IMR-90 (cell line): ENCODE measurements around the gene IL18R1. TPM values are rescaled to one million over a fixed set of nuclear protein-coding genes. Genes with fewer than 3 reads are reported as not detected.

ENCODE experiments used
- ATAC-seq: fragments of 200-7000 bp; cut with Tn5 transposase; 2 replicates; pipeline ENCODE4 v1.9.1; 2020; ENCODE audit warnings: low read depth, mild to moderate bottlenecking, moderate library complexity
- BruUV-seq: library from RNA; stranded (reverse); fragments of 400-500 nt; replicated peaks from 2 replicates; lab custom pipeline; 2021; lab: Mats Ljungman, UMichigan
- CTCF ChIA-PET: fragments of 300-600 bp; formaldehyde crosslinking; extraction: SDS; loops from one replicate; lab custom pipeline; 2021; ENCODE audit warnings: antibody characterized with exemption; lab: Yijun Ruan, JAX
- POLR2A ChIA-PET: fragments of 300-600 bp; sonication (Branson Sonifier 250); formaldehyde crosslinking; loops from one replicate; lab custom pipeline; 2022; ENCODE audit warnings: antibody characterized with exemption; ENCODE audit not compliant: unreplicated experiment; lab: Charles Lee
- DNase-seq: peaks from one replicate; pipeline ENCODE4 v3.0.0; 2013
- H2AFZ ChIP-seq: replicated peaks from 2 replicates; pipeline ENCODE3; 2013; ENCODE audit warnings: low read length, mild to moderate bottlenecking; ENCODE audit not compliant: poor library complexity
- H2AK5ac ChIP-seq: 2 replicates; pipeline ENCODE4 v1.6.1; 2013; ENCODE audit warnings: low read depth, low read length, inconsistent platforms
- H2AK9ac ChIP-seq: replicated peaks from 2 replicates; pipeline ENCODE3; 2013; ENCODE audit warnings: mild to moderate bottlenecking, low read depth, low read length, moderate library complexity; ENCODE audit not compliant: poor library complexity
- H2BK120ac ChIP-seq: 2 replicates; pipeline ENCODE4 v1.6.1; 2013; ENCODE audit warnings: low read depth, low read length, inconsistent platforms
- H2BK15ac ChIP-seq: 3 replicates; pipeline ENCODE4 v1.6.1; 2013; ENCODE audit warnings: low read depth, low read length, inconsistent platforms
- H2BK20ac ChIP-seq: 2 replicates; pipeline ENCODE4 v1.6.1; 2013; ENCODE audit warnings: low read depth, mild to moderate bottlenecking, inconsistent platforms, low read length, moderate library complexity
- H2BK5ac ChIP-seq: 2 replicates; pipeline ENCODE4 v1.6.1; 2013; ENCODE audit warnings: mild to moderate bottlenecking, low read depth, low read length, inconsistent platforms; ENCODE audit not compliant: poor library complexity, severe bottlenecking
- H3K14ac ChIP-seq: replicated peaks from 2 replicates; pipeline ENCODE4 v1.6.1; 2013; ENCODE audit warnings: low read depth, low read length, inconsistent platforms
- H3K18ac ChIP-seq: 2 replicates; pipeline ENCODE4 v1.6.1; 2013; ENCODE audit warnings: low read depth, low read length, control low read depth
- H3K23ac ChIP-seq: 2 replicates; pipeline ENCODE4 v1.6.1; 2013; ENCODE audit warnings: low read depth, low read length, inconsistent platforms
- H3K27ac ChIP-seq: 2 replicates; pipeline ENCODE4 v1.5.1; 2013; ENCODE audit warnings: mild to moderate bottlenecking, control low read depth, low read length; ENCODE audit not compliant: insufficient read depth
- H3K27me3 ChIP-seq: 2 replicates; pipeline ENCODE4 v1.6.1; 2013; ENCODE audit warnings: low read length; ENCODE audit not compliant: control insufficient read depth, insufficient read depth
- H3K36me3 ChIP-seq: 2 replicates; pipeline ENCODE4 v1.6.1; 2013; ENCODE audit warnings: low read length, mixed read lengths; ENCODE audit not compliant: control insufficient read depth, insufficient read depth
- H3K4ac ChIP-seq: 2 replicates; pipeline ENCODE4 v1.6.1; 2013; ENCODE audit warnings: low read depth, low read length, inconsistent platforms
- H3K4me1 ChIP-seq: 2 replicates; pipeline ENCODE4 v1.6.1; 2013; ENCODE audit warnings: low read length, mixed read lengths; ENCODE audit not compliant: control insufficient read depth, insufficient read depth
- H3K4me2 ChIP-seq: 2 replicates; pipeline ENCODE4 v1.6.1; 2013; ENCODE audit warnings: low read depth, mild to moderate bottlenecking, control low read depth, low read length, moderate library complexity
- H3K4me3 ChIP-seq: 2 replicates; pipeline ENCODE4 v1.5.1; 2013; ENCODE audit warnings: low read depth, mild to moderate bottlenecking, control low read depth, low read length, moderate library complexity; ENCODE audit not compliant: insufficient read depth
- H3K56ac ChIP-seq: 2 replicates; pipeline ENCODE4 v1.6.1; 2013; ENCODE audit warnings: low read length, inconsistent platforms; ENCODE audit not compliant: insufficient read depth; ENCODE audit errors: extremely low read depth
- H3K79me1 ChIP-seq, 2 experiments: 2 replicates each; pipeline ENCODE4 v1.6.1; 2013; ENCODE audit warnings: low read length in 2 of 2, inconsistent platforms in 1 of 2, low read depth in 1 of 2
- H3K9ac ChIP-seq: 2 replicates; pipeline ENCODE4 v1.6.1; 2013; ENCODE audit warnings: low read depth, low read length, control low read depth
- H3K9me1 ChIP-seq: 2 replicates; pipeline ENCODE4 v1.6.1; 2013; ENCODE audit warnings: low read length, inconsistent platforms; ENCODE audit not compliant: insufficient read depth
- H3K9me3 ChIP-seq: 2 replicates; pipeline ENCODE4 v1.6.1; 2013; ENCODE audit warnings: low read length; ENCODE audit not compliant: control insufficient read depth, insufficient read depth
- H4K20me1 ChIP-seq: 2 replicates; pipeline ENCODE4 v1.6.1; 2013; ENCODE audit warnings: low read length, inconsistent platforms; ENCODE audit not compliant: insufficient read depth
- H4K5ac ChIP-seq: 2 replicates; pipeline ENCODE4 v1.6.1; 2013; ENCODE audit warnings: mild to moderate bottlenecking, low read depth, low read length, control low read depth
- H4K8ac ChIP-seq, 2 experiments: 2 replicates each; pipeline ENCODE4 v1.6.1; 2013; ENCODE audit warnings: low read depth in 2 of 2, low read length in 2 of 2, control low read depth in 1 of 2, inconsistent platforms in 1 of 2
- H4K91ac ChIP-seq: 2 replicates; pipeline ENCODE4 v1.6.1; 2013; ENCODE audit warnings: low read depth, low read length, inconsistent platforms; ENCODE audit not compliant: insufficient read depth
- FOS ChIP-seq: fragments of 150-350 bp; IDR thresholded peaks from 2 replicates; pipeline ENCODE4 v1.6.1; 2016; ENCODE audit warnings: low read depth, low read length
- NFE2L2 ChIP-seq: fragments of 150-350 bp; IDR thresholded peaks from 2 replicates; pipeline ENCODE4 v1.6.1; 2016; ENCODE audit warnings: low read depth, mild to moderate bottlenecking, low read length
- RAD21 ChIP-seq: IDR thresholded peaks from 2 replicates; pipeline ENCODE4 v1.6.1; 2012; ENCODE audit warnings: low read length, improper control_type of control experiment
- WGBS, 2 experiments: methylation state at CpG; one replicate each; pipeline versions ENCODE4 v1.1.5 to v1.1.7; 2013; ENCODE audit warnings: missing lambda C conversion rate in 2 of 2; ENCODE audit not compliant: insufficient read length in 1 of 2; ENCODE audit errors: extremely low coverage in 2 of 2; 5-methylcytosine and 5-hydroxymethylcytosine counted together
- dilution Hi-C: fragments of 300-500 bp; cut with HindIII; formaldehyde crosslinking; loops from one replicate; pipeline ENCODE4 v1.14.3; 2018; ENCODE audit warnings: low sequenced_read_pairs; ENCODE audit not compliant: unreplicated experiment
- in situ Hi-C: fragments of 300-500 bp; cut with MboI; formaldehyde crosslinking; loops from 3 replicates; pipeline ENCODE4 v1.14.3; 2019; ENCODE audit warnings: low sequenced_read_pairs, inconsistent platforms, mixed read lengths
- intact Hi-C: fragments of 100-400 bp; cut with micrococcal nuclease; formaldehyde crosslinking; loops from 2 replicates; pipeline ENCODE4 v1.10.0; 2022
- polyA plus RNA-seq, 3 experiments: library from polyadenylated mRNA; depleted of rRNA; stranded (reverse); fragments of >200 nt; gene quantifications; 2 replicates each; pipeline ENCODE4 v1.2.3, GENCODE V29; 2012; ENCODE audit warnings: low replicate concordance in 1 of 3
- total RNA-seq: library from RNA; depleted of rRNA; stranded (reverse); fragments of >200 nt; gene quantifications from 2 replicates; pipeline ENCODE4 v1.2.3, GENCODE V29; 2012

The IL18R1 gene
- total and polyA plus RNA-seq, 2 of the 4 experiments (the other 2 are of a cell fraction): 0.18 to 0.24 TPM

DNA sequence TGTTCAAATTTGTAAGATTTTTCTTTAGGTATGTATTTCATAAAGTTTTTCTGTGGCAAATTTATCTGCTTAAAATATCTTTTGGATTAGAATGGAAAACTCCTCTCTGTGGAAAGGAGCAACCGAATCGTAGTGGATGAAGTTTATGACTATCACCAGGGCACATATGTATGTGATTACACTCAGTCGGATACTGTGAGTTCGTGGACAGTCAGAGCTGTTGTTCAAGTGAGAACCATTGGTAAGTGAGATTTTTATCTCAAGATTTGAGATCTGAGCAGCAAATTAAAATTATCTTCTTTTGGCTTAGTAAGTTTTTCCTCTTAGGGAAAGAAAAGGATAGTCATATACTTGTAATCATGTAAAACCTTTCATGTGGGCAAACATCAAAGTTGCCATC, 81.5 kb downstream of the IL18R1 start:
- H2AFZ ChIP-seq: no peak overlapping the region
- no peak overlapping the region for H3K4ac ChIP-seq
- H3K23ac ChIP-seq: no peak overlapping the region
- in situ Hi-C loops: no loop called here
- no peak overlapping the region for H3K9ac ChIP-seq
- no peaks in the 10 kb centered on the region for H3K36me3 ChIP-seq
- no peak for ATAC-seq
- H3K9me3 ChIP-seq: no peaks in the 10 kb centered on the region
- no peak overlapping the region for H4K8ac ChIP-seq
- H3K27ac ChIP-seq: no peak overlapping the region
- no peak for DNase-seq
- H4K20me1 ChIP-seq: no peaks in the 10 kb centered on the region
- 0 out of 2 replicates have a peak, but pooled peaks cover 2% of the 10 kb centered on the region for H3K4me1 ChIP-seq
- H2AK5ac ChIP-seq: no peak overlapping the region
- no peak overlapping the region for H3K4me2 ChIP-seq
- H3K27me3 ChIP-seq: peaks cover 3% of the 10 kb centered on the region
- no TSS peak for BruUV-seq
- intact Hi-C loops: no loop called here
- TF ChIP-seq FOS (no peak), RAD21 (no peak), NFE2L2 (no peak)
- POLR2A ChIA-PET: no interaction called here
- H3K56ac ChIP-seq: no peak overlapping the region
- H4K91ac ChIP-seq: no peak overlapping the region
- H3K9me1 ChIP-seq: no peaks in the 10 kb centered on the region
- H2BK20ac ChIP-seq: no peak overlapping the region
- no peak overlapping the region for H3K14ac ChIP-seq
- H2BK5ac ChIP-seq: no peak overlapping the region
- no peak overlapping the region for H2BK120ac ChIP-seq
- CTCF ChIA-PET: no interaction called here
- no peak overlapping the region for H2BK15ac ChIP-seq
- H3K79me1 ChIP-seq: no peaks in the 10 kb centered on the region
- no peak overlapping the region for H3K18ac ChIP-seq
- WGBS, 2 experiments: 100% methylated on average over 2 of the region's 4 CpGs; no CpG with 5 or more reads in 1 of the 2 experiments
- H4K5ac ChIP-seq: no peak overlapping the region
- no peak overlapping the region for H3K4me3 ChIP-seq
- dilution Hi-C loops: no loop called here
- H2AK9ac ChIP-seq: no peak overlapping the region
